Stimulated activated CD8-positive, alpha-beta memory T cell treated with anti-CD3 and anti-CD28 coated beads, Interleukin-7, amount 100 ng/mL, for 1 hour (primary cell): Measurements from ENCODE around the gene TMEM141.
"Not testable (repeated sequence)": the region's sequence is repeated elsewhere in the genome, so short reads cannot be mapped to it uniquely, and the experiment has no call there.

ENCODE experiments used
- DNase-seq, 2 donors: peaks; one replicate each; pipeline ENCODE4 v3.0.0-alpha.2; 2020; ENCODE audit warnings: low read depth in 2 of 2

Gene TMEM141

DNA sequence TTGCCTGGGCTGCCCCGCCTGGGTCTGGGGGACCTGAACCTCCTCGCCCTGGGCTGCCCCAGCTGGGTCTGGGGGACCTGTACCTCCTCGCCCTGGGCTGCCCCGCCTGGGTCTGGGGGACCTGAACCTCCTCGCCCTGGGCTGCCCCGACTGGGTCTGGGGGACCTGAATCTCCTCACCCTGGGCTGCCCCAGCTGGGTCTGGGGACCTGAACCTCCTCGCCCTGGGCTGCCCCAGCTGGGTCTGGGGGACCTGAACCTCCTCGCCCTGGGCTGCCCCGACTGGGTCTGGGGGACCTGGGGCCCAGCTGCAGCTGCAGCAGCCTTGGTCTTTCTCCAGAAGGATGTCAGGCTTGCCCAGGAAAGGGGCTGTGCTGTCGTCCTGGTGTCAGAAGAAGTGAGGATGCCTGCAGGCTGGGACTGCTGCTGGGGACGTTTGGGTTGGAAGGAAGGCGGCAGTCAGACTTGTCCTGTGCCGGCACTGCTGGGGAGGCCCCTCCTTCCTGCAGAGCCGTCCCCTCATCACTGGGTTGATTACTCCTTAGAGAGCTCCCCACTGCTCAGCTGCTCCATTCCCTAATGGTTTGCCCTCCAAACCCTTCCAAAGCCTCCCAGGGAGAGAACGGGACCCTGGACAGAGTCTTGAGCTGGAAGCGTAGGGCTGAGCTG lies 42.4 kb downstream of the TMEM141 start:
- DNase-seq = not testable (repeated sequence)

DNA sequence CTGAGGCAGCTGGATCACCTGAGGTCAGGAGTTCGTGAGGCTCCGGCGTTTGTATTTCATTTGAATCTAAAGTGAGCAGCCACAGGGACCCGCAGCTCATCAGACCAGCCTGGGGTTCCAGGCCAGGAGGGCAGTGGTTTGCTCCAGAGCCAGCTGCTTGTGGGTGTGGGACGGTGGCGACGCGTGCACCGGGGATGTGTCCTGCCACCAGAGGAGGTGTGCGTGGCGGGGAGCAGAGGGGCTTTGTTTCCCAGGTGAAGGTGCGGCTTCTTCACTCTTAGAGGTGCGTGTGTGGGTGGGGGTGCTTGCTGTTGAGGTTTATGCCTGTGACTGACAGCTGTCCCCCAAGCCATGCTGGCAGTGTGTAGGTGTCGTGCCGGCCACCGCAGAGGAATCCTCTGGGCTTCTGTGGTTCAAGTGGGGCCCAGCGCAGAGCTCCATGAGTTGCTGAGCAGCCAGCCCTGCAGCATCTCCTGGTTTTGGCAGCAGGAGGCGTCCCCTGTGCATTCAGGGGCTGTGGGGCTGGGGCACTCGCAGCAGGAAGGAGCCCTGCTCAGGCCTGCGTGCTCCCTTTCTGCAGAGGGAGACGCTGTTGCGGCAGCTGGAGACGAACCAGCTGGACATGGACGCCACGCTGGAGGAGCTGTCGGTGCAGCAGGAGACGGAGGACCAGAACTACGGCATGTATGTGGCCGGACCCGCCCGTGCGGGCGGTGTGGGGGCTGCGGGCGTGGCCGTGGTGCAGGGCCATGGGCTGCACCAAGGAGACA lies 44.2 kb downstream of the TMEM141 start:
- no peak for DNase-seq

DNA sequence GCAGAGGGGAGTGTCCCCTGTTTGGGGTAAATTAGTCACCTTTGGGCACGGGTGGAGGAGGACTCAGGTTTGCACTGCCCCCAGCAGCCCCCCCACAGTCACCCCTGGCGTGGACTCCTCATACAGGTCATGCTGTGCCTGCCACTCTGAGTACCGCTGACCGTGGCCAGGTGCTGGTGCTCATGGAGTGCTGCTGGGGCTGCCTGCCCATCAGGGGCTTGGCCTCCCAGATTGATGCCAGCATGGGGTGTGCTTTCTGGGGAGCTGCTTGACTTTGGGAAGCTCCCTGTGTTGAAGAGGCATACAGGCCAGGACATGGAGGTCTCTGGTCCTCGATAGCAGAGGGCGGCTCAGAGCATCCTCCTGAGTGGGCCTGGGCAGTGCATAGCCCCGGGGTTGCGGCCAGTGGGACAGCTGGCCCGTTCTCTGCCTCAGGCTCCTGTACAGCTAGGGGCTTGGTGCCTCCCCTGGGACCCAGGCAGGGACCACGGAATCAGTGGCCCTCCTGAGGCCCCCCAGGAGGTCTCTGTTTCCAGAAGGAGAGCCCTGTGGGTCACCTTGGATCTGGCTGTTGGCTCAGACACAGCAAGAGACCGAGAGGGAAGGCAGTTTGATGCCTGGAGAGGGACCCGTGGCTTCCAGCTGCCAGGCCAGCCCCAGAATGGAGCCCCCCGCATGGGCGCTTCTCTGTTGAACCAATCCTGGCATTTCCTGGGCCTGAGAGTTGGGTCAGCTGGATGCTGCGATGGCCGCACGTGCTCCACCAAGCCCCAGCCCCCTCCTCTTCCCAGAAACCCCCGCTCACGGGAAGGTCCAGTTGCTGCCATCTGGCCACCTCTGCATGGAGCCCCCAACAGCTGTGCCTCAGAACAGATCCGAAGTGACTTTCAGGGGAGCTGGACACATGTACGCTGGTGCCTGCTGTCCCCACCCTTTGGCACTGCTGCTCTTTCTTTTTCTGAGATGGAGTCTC lies 45.1 kb downstream of the TMEM141 start:
- no peak for DNase-seq

DNA sequence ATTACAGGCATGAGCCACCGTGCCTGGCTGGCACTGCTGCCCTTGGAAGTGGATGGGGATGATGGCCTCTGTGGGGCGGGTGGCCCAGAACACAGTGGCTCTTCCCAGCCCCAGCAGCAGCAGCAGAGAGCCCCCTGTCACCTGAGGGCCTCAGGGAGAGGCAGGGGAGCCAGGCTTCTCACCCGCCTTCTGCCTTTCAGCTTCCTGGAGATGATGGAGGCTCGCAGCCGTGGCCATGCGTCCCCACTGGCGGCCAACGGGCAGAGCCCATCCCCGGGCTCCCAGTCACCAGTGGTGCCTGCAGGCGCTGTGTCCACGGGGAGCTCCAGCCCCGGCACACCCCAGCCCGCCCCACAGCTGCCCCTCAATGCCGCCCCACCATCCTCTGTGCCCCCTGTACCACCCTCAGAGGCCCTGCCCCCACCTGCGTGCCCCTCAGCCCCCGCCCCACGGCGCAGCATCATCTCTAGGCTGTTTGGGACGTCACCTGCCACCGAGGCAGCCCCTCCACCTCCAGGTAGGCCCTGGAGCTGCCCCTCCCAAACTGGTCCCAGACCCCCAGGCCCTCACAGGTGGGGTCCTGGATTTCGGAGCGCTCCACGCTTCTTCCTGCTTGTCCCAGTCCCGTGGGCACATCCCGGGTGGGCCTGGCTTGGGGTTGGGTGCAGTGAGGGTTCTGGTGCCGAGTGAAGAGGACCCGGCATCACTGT lies 46.2 kb downstream of the TMEM141 start:
- DNase-seq = no peak

- not testable (repeated sequence) for DNase-seq
Measured at GRCh38 chr9:136837856-136838277, 46.7 kb downstream of the TMEM141 start.

GRCh38 chr9:136838314-136839228 lies 47.4 kb downstream of the TMEM141 start:
- DNase-seq = no peak

GRCh38 chr9:136839229-136840139 lies 48.3 kb downstream of the TMEM141 start:
- DNase-seq = no peak

DNA sequence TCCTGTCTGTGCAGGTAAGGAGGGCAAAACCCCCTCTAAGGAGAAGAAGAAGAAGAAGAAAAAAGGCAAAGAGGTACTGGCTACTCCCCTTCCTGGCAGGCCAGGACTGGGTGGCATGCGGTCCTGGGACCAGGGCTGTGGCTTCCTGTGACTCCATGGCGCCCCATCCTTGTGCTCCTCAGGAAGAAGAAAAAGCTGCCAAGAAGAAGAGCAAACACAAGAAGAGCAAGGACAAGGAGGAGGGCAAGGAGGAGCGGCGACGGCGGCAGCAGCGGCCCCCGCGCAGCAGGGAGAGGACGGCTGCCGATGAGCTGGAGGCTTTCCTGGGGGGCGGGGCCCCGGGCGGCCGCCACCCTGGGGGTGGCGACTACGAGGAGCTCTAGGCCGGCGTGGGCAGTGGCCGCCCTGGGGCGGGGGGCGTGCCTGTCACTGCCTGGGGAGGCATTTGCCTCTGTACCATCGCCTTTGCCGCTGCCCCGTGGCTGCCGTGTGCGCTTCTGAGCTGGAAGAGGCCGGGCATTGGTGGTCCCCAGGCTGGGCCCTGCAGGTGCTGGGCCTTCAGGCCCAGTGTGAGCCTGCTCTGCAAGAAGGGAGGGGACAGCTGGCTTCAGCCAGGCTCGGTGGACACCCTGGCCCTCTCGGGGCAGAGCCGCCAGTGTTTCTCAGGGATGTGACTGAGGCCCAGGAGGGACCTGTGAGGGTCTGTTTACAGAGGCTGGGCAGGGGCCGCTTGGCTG lies 49.2 kb downstream of the TMEM141 start:
- DNase-seq = no peak

DNA sequence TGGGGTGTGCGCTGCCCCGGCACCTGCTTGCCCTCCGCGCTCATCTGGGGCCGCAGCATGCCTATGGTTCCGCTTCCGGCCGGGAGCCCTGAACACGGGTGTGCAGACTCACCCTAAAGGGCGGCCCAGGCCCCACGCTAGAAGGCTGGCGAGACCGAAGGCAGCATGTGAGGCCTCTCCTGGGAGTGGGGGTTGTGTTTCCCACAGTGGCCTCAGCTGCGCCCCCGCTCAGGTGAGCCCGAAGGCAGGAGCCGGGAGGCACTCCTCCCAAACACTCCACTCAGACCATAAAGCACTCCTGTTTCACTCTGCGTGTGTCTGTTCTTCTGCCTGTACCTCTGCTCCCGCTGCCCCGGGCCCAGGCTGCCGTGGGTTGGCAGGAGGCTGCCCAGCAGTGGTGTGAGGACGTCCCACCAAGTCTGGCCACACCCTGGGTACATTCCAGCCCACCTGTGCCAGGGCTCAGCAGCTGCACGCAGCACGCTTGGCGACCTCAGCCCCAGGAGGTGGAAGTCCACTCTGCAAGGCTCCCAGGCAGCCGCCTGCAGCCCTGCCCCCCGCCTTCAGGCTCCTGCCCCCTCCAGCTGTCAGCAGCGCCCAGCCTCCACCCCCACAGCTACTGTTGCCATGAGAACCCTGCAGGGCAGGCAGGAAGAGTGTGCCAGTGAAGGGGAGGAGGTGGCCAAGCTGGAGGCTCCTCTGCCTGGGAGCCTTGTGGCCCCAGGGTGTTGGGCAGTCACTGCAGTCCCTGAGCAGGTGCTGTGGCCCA lies 49.9 kb downstream of the TMEM141 start:
- DNase-seq = no peak

DNA sequence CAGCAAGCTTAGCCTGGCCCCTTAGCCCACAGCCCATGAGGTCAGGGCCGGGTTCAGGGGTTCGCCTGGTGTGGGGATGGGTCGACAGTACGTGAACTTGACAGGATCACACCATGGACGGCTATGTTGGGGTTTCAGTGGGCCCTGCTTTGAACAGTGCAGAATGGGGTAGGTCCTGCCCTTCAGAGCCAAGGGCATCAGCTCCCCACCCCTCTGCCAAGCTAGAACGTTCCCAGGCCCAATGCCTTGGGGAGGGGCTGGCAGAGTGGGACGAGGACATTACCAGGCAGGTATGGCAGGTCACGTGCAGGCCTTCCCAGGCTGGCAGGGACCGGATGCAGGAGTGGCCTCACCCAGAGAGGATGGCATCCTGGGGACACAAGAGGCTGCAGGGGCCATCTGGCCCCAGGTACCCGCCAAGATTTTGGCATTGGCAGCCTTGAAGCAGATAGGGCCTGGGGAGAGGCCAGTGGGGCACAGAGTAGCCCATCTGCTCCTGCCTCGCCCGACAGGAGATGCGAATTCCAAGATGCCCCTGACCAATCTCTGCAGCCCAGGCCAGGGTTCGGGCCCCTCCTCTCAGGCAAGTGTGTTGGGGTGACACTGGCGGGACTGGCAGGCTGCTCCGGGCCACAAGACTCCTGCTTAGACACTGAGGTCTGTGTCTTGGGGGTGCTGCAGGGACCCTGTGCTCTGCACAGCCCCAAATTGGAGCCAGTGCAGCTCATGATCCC lies 50.7 kb downstream of the TMEM141 start:
- not testable (repeated sequence) for DNase-seq

DNA sequence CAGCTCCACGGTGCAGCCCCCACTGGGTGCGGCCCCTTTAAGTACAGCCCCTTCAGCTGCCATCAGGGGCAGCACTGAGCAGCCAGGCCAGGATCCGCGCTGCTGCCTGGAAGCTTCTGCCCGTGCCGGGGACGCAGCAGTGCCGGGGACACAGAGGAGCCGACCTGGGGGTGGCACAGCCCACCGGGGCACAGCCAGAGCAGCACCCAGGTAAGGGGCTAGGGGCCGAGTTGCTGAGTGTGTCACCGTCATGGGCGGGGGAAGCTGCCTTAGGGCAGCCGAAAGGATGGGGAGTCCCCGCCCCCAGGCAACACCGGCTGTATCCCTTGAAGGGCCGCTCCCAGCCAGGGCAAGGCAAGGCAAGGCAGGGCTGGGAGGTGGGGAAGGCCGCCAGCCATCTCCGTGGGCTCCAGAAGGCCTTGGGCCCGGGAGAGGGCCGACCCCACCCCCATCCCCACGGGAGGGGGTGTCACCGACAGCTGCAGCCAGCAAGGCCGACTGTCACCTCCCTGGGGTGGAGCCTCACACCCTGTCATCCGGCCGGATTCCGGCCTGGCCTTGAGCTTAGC lies 51.3 kb downstream of the TMEM141 start, which contains the start of gene AJM1:
AJM1 (plus strand) TSS at position 99 of the 569 bp plus-strand sequence. CDS start 1,937 bp downstream, outside the sequence.
- peak; percentile 43 to 55 for DNase-seq
